HEK293 (cell line): ENCODE data around the gene NEURL1.

Source experiments
- CTCF ChIA-PET: fragments of 350-600 bp; formaldehyde crosslinking; extraction: SDS; loops from one replicate; lab custom pipeline; 2021; ENCODE audit warnings: antibody characterized with exemption; lab: Yijun Ruan, JAX
- POLR2A ChIA-PET: fragments of 300-600 bp; formaldehyde crosslinking; extraction: SDS; loops from one replicate; lab custom pipeline; 2020; ENCODE audit warnings: antibody characterized with exemption, inconsistent platforms; lab: Yijun Ruan, JAX
- H3K27ac ChIP-seq: fragments of 200-500 bp; sonication (Bioruptor generic); 2 replicates; pipeline ENCODE4 v1.5.1; 2014; ENCODE audit warnings: low read depth, low read length, control low read depth, inconsistent platforms; ENCODE audit errors: extremely low read depth
- H3K36me3 ChIP-seq, 2 experiments: fragments of 200-500 bp in 1 of 2; sonication (Bioruptor generic) in 1 of 2; 1 replicate in 1 of 2; 2 replicates in 1 of 2; pipeline ENCODE4 v1.5.1; 2014 to 2017; ENCODE audit warnings: inconsistent platforms in 2 of 2, low read length in 2 of 2; ENCODE audit not compliant: control insufficient read depth in 2 of 2, insufficient read depth in 1 of 2
- H3K4me1 ChIP-seq: fragments of 200-500 bp; sonication (Bioruptor generic); 2 replicates; pipeline ENCODE4 v1.5.1; 2014; ENCODE audit warnings: mild to moderate bottlenecking, low read length, inconsistent platforms; ENCODE audit not compliant: control insufficient read depth, insufficient read depth
- H3K4me3 ChIP-seq: 2 replicates; pipeline ENCODE4 v1.5.1; 2011; ENCODE audit warnings: low read depth, mild to moderate bottlenecking, control low read depth, low read length, moderate library complexity
- H3K9me3 ChIP-seq: fragments of 200-500 bp; sonication (Bioruptor generic); 2 replicates; pipeline ENCODE4 v1.5.1; 2014; ENCODE audit warnings: low read depth, low read length, inconsistent platforms; ENCODE audit not compliant: control insufficient read depth, insufficient read depth
- BCL11B ChIP-seq: fragments of 450-650 bp; formaldehyde crosslinking; IDR thresholded peaks from 2 replicates; pipeline ENCODE4 v1.5.1; 2016; ENCODE audit warnings: low read depth, missing biosample characterization, missing genetic modification characterization
- CTCF ChIP-seq: fragments of 450-650 bp; formaldehyde crosslinking; IDR thresholded peaks from 2 replicates; pipeline ENCODE4 v1.5.1; 2016; ENCODE audit warnings: missing biosample characterization, missing genetic modification characterization
- ELK4 ChIP-seq: IDR thresholded peaks from 2 replicates; pipeline ENCODE4 v1.6.1; 2011; ENCODE audit warnings: mild to moderate bottlenecking, low read depth, low read length, borderline replicate concordance
- MEIS1 ChIP-seq: sonication (generic); formaldehyde crosslinking; IDR thresholded peaks from 2 replicates; pipeline ENCODE4 v1.8.1; 2022; ENCODE audit warnings: missing genetic modification reagents, mild to moderate bottlenecking, borderline replicate concordance
- MYNN ChIP-seq: fragments of 450-650 bp; formaldehyde crosslinking; IDR thresholded peaks from 2 replicates; pipeline ENCODE4 v1.5.1; 2016; ENCODE audit warnings: missing biosample characterization, missing genetic modification characterization, borderline replicate concordance
- OSR2 ChIP-seq: fragments of 450-650 bp; formaldehyde crosslinking; IDR thresholded peaks from 2 replicates; pipeline ENCODE4 v1.5.1; 2016; ENCODE audit warnings: missing biosample characterization, missing genetic modification characterization
- PBX3 ChIP-seq: sonication (generic); formaldehyde crosslinking; IDR thresholded peaks from 2 replicates; pipeline ENCODE4 v1.8.1; 2022; ENCODE audit warnings: mild to moderate bottlenecking, moderate library complexity, missing genetic modification reagents
- TSHZ1 ChIP-seq: fragments of 450-650 bp; formaldehyde crosslinking; IDR thresholded peaks from 2 replicates; pipeline ENCODE4 v1.5.1; 2016; ENCODE audit warnings: missing biosample characterization, missing genetic modification characterization, borderline replicate concordance
- YY2 ChIP-seq: fragments of 450-650 bp; formaldehyde crosslinking; IDR thresholded peaks from 2 replicates; pipeline ENCODE4 v1.5.1; 2016; ENCODE audit warnings: missing biosample characterization, missing genetic modification characterization
- ZBTB6 ChIP-seq: fragments of 450-650 bp; formaldehyde crosslinking; IDR thresholded peaks from 2 replicates; pipeline ENCODE4 v1.5.1; 2017; ENCODE audit warnings: missing biosample characterization, missing genetic modification characterization
- ZNF112 ChIP-seq: fragments of 450-650 bp; formaldehyde crosslinking; IDR thresholded peaks from 2 replicates; pipeline ENCODE4 v1.5.0; 2017; ENCODE audit warnings: missing biosample characterization, missing genetic modification characterization
- ZNF140 ChIP-seq: fragments of 450-650 bp; formaldehyde crosslinking; IDR thresholded peaks from 2 replicates; pipeline ENCODE4 v1.5.1; 2016; ENCODE audit warnings: missing biosample characterization, missing genetic modification characterization
- ZNF211 ChIP-seq: fragments of 450-650 bp; formaldehyde crosslinking; IDR thresholded peaks from 2 replicates; pipeline ENCODE4 v1.5.1; 2016; ENCODE audit warnings: low read depth, missing biosample characterization, missing genetic modification characterization
- ZNF214 ChIP-seq: fragments of 450-650 bp; formaldehyde crosslinking; IDR thresholded peaks from 2 replicates; pipeline ENCODE4 v1.5.1; 2017; ENCODE audit warnings: missing biosample characterization, mild to moderate bottlenecking, missing genetic modification characterization, borderline replicate concordance
- ZNF324 ChIP-seq: fragments of 450-650 bp; formaldehyde crosslinking; IDR thresholded peaks from 2 replicates; pipeline ENCODE4 v1.5.1; 2016; ENCODE audit warnings: missing biosample characterization, missing genetic modification characterization
- ZNF488 ChIP-seq: fragments of 450-650 bp; formaldehyde crosslinking; IDR thresholded peaks from 2 replicates; pipeline ENCODE4 v1.5.1; 2016; ENCODE audit warnings: missing biosample characterization, missing genetic modification characterization
- ZNF514 ChIP-seq: fragments of 450-650 bp; formaldehyde crosslinking; IDR thresholded peaks from 2 replicates; pipeline ENCODE4 v1.5.1; 2016; ENCODE audit warnings: missing biosample characterization, missing genetic modification characterization
- ZNF585B ChIP-seq: fragments of 450-650 bp; formaldehyde crosslinking; IDR thresholded peaks from 2 replicates; pipeline ENCODE4 v1.5.1; 2016; ENCODE audit warnings: missing biosample characterization, missing genetic modification characterization
- ZNF621 ChIP-seq: fragments of 450-650 bp; formaldehyde crosslinking; IDR thresholded peaks from 2 replicates; pipeline ENCODE4 v1.5.1; 2017; ENCODE audit warnings: missing biosample characterization, missing genetic modification characterization
- ZNF629 ChIP-seq: fragments of 450-650 bp; formaldehyde crosslinking; IDR thresholded peaks from 2 replicates; pipeline ENCODE4 v1.5.1; 2017; ENCODE audit warnings: missing biosample characterization, missing genetic modification characterization
- ZNF837 ChIP-seq: fragments of 450-650 bp; formaldehyde crosslinking; IDR thresholded peaks from 2 replicates; pipeline ENCODE4 v1.5.1; 2016; ENCODE audit warnings: missing biosample characterization, missing genetic modification characterization
- ZNF843 ChIP-seq: fragments of 450-650 bp; formaldehyde crosslinking; IDR thresholded peaks from 2 replicates; pipeline ENCODE4 v1.5.1; 2016; ENCODE audit warnings: missing biosample characterization, missing genetic modification characterization
- ZXDB ChIP-seq: fragments of 450-650 bp; formaldehyde crosslinking; IDR thresholded peaks from 2 replicates; pipeline ENCODE4 v1.5.1; 2016; ENCODE audit warnings: missing biosample characterization, missing genetic modification characterization

NEURL1 gene

GRCh38 chr10:103448746-103449145 lies 44.8 kb upstream of the NEURL1 start (continued):
- TF ChIP-seq ZBTB6 (tag by site-specific recombination) (no peak), OSR2 (tag by site-specific recombination) (no peak), ZNF585B (tag by site-specific recombination) (no peak), ZNF112 (tag by site-specific recombination) (no peak)
- TF ChIP-seq, all 188 proteins: peak for 0

- no peak overlapping the region for H3K27ac ChIP-seq
- POLR2A ChIA-PET, result no interaction called here
- peaks cover 9% of the 10 kb centered on the region for H3K4me1 ChIP-seq
- TF ChIP-seq ZXDB (tag by site-specific recombination) (no peak), ZNF629 (no peak), MYNN (tag by site-specific recombination) (no peak), CTCF (no peak), ZNF621 (tag by site-specific recombination) (no peak), ZNF837 (tag by site-specific recombination) (no peak), PBX3 (CRISPR knock-in tag) (no peak), ZNF211 (tag by site-specific recombination) (no peak), ZNF324 (no peak), YY2 (tag by site-specific recombination) (no peak), ZNF488 (tag by site-specific recombination) (no peak), ZNF843 (no peak), ELK4 (no peak), ZNF514 (tag by site-specific recombination) (no peak), BCL11B (tag by site-specific recombination) (no peak), MEIS1 (CRISPR knock-in tag) (no peak), ZNF214 (tag by site-specific recombination) (no peak), ZNF140 (tag by site-specific recombination) (no peak), TSHZ1 (no peak)
- peaks cover 9 to 57% of the 10 kb centered on the region in 2 experiments; a peak in 2 of 3 replicates for H3K36me3 ChIP-seq
- CTCF ChIA-PET, result interaction anchor here (0.6 to 1.1 kb wide), 3 partner anchors 9 to 143 kb away, joined by 3 to 4 read pairs (median 3); partner anchors contain the start of gene CALHM1
- H3K9me3 ChIP-seq, result no peaks in the 10 kb centered on the region
- no peak overlapping the region for H3K4me3 ChIP-seq
These were observed 44.0 kb upstream of the NEURL1 start for GRCh38 chr10:103449208-103450144.
